GM12878 (cell line): ENCODE measurements around the gene NKIRAS1. TPM values are rescaled to one million over a fixed set of nuclear protein-coding genes. Genes with fewer than 3 reads are reported as not detected.

Experiments
- IRF5 ChIP-seq: fragments of 450-650 bp; IDR thresholded peaks from 2 replicates; pipeline ENCODE4 v1.6.1; 2017; ENCODE audit warnings: borderline replicate concordance
- RAD21 ChIP-seq: IDR thresholded peaks from 2 replicates; pipeline ENCODE4 v1.6.1; 2011; ENCODE audit warnings: mild to moderate bottlenecking, low read depth, low read length, moderate library complexity; ENCODE audit not compliant: insufficient read depth
- RB1 ChIP-seq: fragments of 450-650 bp; formaldehyde crosslinking; IDR thresholded peaks from 2 replicates; pipeline ENCODE4 v1.6.1; 2017; ENCODE audit warnings: mild to moderate bottlenecking, borderline replicate concordance
- WRNIP1 ChIP-seq: IDR thresholded peaks from 2 replicates; pipeline ENCODE4 v1.6.1; 2011; ENCODE audit warnings: low read depth, low read length, improper control_type of control experiment, borderline replicate concordance
- polyA plus RNA-seq, 11 experiments: library from polyadenylated mRNA; depleted of rRNA in 4 of 11; unstranded in 6 of 11; stranded (reverse) in 5 of 11; fragments of >200 nt; fragmentation: Nextera tagmentation in 4 of 11; fragmentation: Illumina TruSeq in 1 of 11; extraction: Ambion mirVana in 4 of 11; extraction: Trizol in 1 of 11; gene quantifications; 1 replicate in 1 of 11; 2 replicates in 10 of 11; pipeline versions ENCODE4 v1.2.1 to v1.2.3, GENCODE V29; 2011 to 2016; ENCODE audit warnings: inconsistent platforms in 2 of 11, missing spikeins in 2 of 11, low read depth in 1 of 11
- total RNA-seq, 4 experiments: library from RNA; depleted of rRNA in 3 of 4; stranded (reverse); fragments of >200 nt in 3 of 4; fragmentation: Illumina TruSeq in 1 of 4; extraction: Trizol in 1 of 4; gene quantifications; 2 replicates each; pipeline versions ENCODE4 v1.2.1 to v1.2.3, GENCODE V29; 2013 to 2021
- TF ChIP-seq, protein P1 (sequence below): fragments of 450-650 bp; formaldehyde crosslinking; IDR thresholded peaks from 2 replicates; pipeline ENCODE4 v1.5.0; 2022; ENCODE audit warnings: mild to moderate bottlenecking, missing genetic modification characterization

Gene NKIRAS1
- total and polyA plus RNA-seq, 10 of the 15 experiments (the other 5 are each of a cell fraction or from before 2014, with no cell fraction given): 7.1 to 17.9 (median 10.9) TPM

DNA sequence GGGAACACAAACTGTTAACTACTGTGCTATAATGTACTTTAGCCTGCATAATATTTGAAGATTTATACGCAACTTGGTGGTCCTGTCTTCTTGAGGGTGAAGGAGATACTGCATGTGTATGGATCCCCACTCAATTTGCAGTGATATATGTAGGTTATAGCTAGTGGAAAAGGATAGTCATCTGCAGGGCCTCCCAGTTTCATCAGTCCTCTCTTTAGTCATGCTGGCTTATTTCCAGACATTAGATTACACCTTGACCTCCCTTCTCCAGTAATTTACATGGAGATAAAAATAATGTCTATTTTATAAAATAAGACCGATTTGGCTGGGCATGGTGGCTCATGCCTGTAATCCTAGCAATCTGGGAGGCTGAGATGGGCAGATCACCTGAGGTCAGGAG is 32.0 kb upstream of the NKIRAS1 start (continued):
- TF ChIP-seq, protein P1, sequence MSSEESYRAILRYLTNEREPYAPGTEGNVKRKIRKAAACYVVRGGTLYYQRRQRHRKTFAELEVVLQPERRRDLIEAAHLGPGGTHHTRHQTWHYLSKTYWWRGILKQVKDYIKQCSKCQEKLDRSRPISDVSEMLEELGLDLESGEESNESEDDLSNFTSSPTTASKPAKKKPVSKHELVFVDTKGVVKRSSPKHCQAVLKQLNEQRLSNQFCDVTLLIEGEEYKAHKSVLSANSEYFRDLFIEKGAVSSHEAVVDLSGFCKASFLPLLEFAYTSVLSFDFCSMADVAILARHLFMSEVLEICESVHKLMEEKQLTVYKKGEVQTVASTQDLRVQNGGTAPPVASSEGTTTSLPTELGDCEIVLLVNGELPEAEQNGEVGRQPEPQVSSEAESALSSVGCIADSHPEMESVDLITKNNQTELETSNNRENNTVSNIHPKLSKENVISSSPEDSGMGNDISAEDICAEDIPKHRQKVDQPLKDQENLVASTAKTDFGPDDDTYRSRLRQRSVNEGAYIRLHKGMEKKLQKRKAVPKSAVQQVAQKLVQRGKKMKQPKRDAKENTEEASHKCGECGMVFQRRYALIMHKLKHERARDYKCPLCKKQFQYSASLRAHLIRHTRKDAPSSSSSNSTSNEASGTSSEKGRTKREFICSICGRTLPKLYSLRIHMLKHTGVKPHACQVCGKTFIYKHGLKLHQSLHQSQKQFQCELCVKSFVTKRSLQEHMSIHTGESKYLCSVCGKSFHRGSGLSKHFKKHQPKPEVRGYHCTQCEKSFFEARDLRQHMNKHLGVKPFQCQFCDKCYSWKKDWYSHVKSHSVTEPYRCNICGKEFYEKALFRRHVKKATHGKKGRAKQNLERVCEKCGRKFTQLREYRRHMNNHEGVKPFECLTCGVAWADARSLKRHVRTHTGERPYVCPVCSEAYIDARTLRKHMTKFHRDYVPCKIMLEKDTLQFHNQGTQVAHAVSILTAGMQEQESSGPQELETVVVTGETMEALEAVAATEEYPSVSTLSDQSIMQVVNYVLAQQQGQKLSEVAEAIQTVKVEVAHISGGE (CRISPR knock-in tag): no peak
- TF ChIP-seq RB1: no peak
- no peak for TF ChIP-seq IRF5
- TF ChIP-seq RAD21: no peak
- no peak for TF ChIP-seq WRNIP1
